ENCODE results near the gene TRHDE. TPM values are rescaled to one million over a fixed set of nuclear protein-coding genes. Genes with fewer than 3 reads are reported as not detected.

The TRHDE gene
- total and polyA plus RNA-seq, 4 donors: 0.19 to 7.5 (median 3.5) TPM

- Histone ChIP-seq H3K27me3 (ENCODE audit: control insufficient read depth in 3 of 3, insufficient read depth in 3 of 3, low read length in 2 of 3) (no peaks in the 10 kb centered on the region), H3K9me3 (ENCODE audit: control insufficient read depth in 4 of 4, insufficient read depth in 3 of 4, low read length in 3 of 4) (no peaks in the 10 kb centered on the region), H3K27ac (ENCODE audit: low read depth in 1 of 2, low read length in 1 of 2) (no peak overlapping the region), H3K4me1 (ENCODE audit: control insufficient read depth in 5 of 5, insufficient read depth in 5 of 5, low read length in 5 of 5) (no peaks in the 10 kb centered on the region), H3K9ac (ENCODE audit: insufficient read depth in 1 of 2, low read length in 2 of 2) (no peak overlapping the region), H3K4me3 (no peak overlapping the region), H3K36me3 (ENCODE audit: control insufficient read depth in 4 of 4, insufficient read depth in 4 of 4, low read length in 4 of 4) (no peaks in the 10 kb centered on the region)
- no peak for DNase-seq
- ATAC-seq (ENCODE audit: insufficient read depth, low FRiP score): no peak
- WGBS, 2 donors: 71 to 82% methylated on average over 3 of the region's 3 CpGs
- TF ChIP-seq CTCF (IDR thresholded peaks at IDR 0.05; ENCODE audit: control extremely low read depth, extremely low read depth): no peak
Measured at GRCh38 chr12:72622556-72622955, 350.4 kb downstream of the TRHDE start.

DNA sequence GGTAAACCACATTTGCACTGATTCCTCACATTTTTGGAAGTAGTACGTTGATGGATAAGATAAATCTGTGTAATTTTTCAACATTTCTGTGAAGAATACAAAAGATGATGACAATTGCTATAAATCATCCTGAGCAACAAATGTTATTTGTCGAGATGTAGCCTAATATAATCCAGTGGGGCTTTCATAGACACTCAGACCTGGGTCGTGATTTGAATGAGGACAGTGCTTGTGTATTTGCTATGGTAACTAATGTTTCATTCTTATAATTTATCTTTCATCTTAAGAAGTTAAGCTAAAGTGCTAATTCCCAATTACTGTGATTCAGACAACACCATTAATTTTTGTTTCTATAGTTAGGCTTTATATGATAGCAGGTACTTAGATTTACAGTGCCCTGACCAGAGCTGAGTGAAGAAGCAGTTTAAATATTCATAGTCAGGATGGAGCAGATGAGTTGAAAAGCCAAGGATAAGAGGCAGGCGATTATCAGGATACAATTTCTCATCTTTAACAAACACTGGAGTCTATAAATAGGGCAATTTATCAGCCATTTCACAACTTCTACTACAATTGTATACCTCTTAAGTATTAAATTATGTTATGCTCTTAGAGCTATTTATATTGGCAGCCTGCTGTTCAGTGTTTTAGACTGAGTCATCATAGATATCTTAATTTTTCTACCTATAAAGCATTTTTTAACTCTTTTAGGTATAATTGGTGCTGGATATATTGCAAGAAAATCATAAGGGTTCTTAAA, 359.9 kb downstream of the TRHDE start:
- Histone ChIP-seq H3K36me3 (ENCODE audit: control insufficient read depth in 4 of 4, insufficient read depth in 4 of 4, low read length in 4 of 4) (no peaks in the 10 kb centered on the region), H3K9me3 (ENCODE audit: control insufficient read depth in 4 of 4, insufficient read depth in 3 of 4, low read length in 3 of 4) (no peaks in the 10 kb centered on the region), H3K27me3 (ENCODE audit: control insufficient read depth in 3 of 3, insufficient read depth in 3 of 3, low read length in 2 of 3) (no peaks in the 10 kb centered on the region), H3K4me3 (no peak overlapping the region), H3K4me1 (ENCODE audit: control insufficient read depth in 5 of 5, insufficient read depth in 5 of 5, low read length in 5 of 5) (no peaks in the 10 kb centered on the region), H3K9ac (ENCODE audit: insufficient read depth in 1 of 2, low read length in 2 of 2) (no peak overlapping the region), H3K27ac (ENCODE audit: low read depth in 1 of 2, low read length in 1 of 2) (no peak overlapping the region)
- WGBS, 2 donors: 65 to 76% methylated on average over 4 of the region's 4 CpGs
- ATAC-seq (ENCODE audit: insufficient read depth, low FRiP score) (no peak), DNase-seq (no peak)
- TF ChIP-seq CTCF (IDR thresholded peaks at IDR 0.05; ENCODE audit: control extremely low read depth, extremely low read depth): no peak

- Histone ChIP-seq H3K9ac (ENCODE audit: insufficient read depth in 1 of 2, low read length in 2 of 2) (no peak overlapping the region), H3K36me3 (ENCODE audit: control insufficient read depth in 4 of 4, insufficient read depth in 4 of 4, low read length in 4 of 4) (no peaks in the 10 kb centered on the region), H3K27me3 (ENCODE audit: control insufficient read depth in 3 of 3, insufficient read depth in 3 of 3, low read length in 2 of 3) (no peaks in the 10 kb centered on the region), H3K9me3 (ENCODE audit: control insufficient read depth in 4 of 4, insufficient read depth in 3 of 4, low read length in 3 of 4) (no peaks in the 10 kb centered on the region), H3K27ac (ENCODE audit: low read depth in 1 of 2, low read length in 1 of 2) (no peak overlapping the region), H3K4me3 (no peak overlapping the region), H3K4me1 (ENCODE audit: control insufficient read depth in 5 of 5, insufficient read depth in 5 of 5, low read length in 5 of 5) (no peaks in the 10 kb centered on the region)
- no peak for DNase-seq
- WGBS, 2 donors: 92% methylated on average over 2 of the region's 2 CpGs
- no peak for TF ChIP-seq CTCF (IDR thresholded peaks at IDR 0.05; ENCODE audit: control extremely low read depth, extremely low read depth)
- ATAC-seq (ENCODE audit: insufficient read depth, low FRiP score): no peak
Measured at GRCh38 chr12:72642706-72643105, 370.5 kb downstream of the TRHDE start.

DNA sequence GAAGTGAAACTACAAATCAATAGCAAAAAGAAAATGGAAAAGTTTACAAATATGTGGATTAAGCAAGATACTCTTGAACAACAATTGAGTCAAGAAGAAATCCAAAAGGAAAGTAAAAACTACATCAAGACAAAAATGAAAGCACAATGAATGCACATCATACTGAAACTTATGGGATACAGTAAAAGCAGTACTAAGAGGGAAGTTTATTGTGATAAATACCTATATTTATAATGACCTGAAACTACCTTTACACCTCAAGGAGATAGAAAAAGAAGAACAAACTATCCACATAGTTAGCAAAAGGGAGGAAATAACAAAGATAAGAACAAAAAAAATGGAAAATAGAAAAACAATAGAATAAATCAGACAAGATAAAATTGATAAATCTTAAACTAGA, 375.0 kb downstream of the TRHDE start:
- Histone ChIP-seq H3K4me3 (no peak overlapping the region), H3K27ac (ENCODE audit: low read depth in 1 of 2, low read length in 1 of 2) (no peak overlapping the region), H3K27me3 (ENCODE audit: control insufficient read depth in 3 of 3, insufficient read depth in 3 of 3, low read length in 2 of 3) (no peaks in the 10 kb centered on the region), H3K36me3 (ENCODE audit: control insufficient read depth in 4 of 4, insufficient read depth in 4 of 4, low read length in 4 of 4) (no peaks in the 10 kb centered on the region), H3K9me3 (ENCODE audit: control insufficient read depth in 4 of 4, insufficient read depth in 3 of 4, low read length in 3 of 4) (no peaks in the 10 kb centered on the region), H3K9ac (ENCODE audit: insufficient read depth in 1 of 2, low read length in 2 of 2) (no peak overlapping the region), H3K4me1 (ENCODE audit: control insufficient read depth in 5 of 5, insufficient read depth in 5 of 5, low read length in 5 of 5) (no peaks in the 10 kb centered on the region)
- DNase-seq: no peak
- no peak for TF ChIP-seq CTCF (IDR thresholded peaks at IDR 0.05; ENCODE audit: control extremely low read depth, extremely low read depth)
- no peak for ATAC-seq (ENCODE audit: insufficient read depth, low FRiP score)
